ENCODE measurements around the gene WNT9B.

The WNT9B gene

GRCh38 chr17:46882666-46883065, 31.3 kb downstream of the WNT9B start:
- H3K4me1 Mint-ChIP-seq, result no peaks in the 10 kb centered on the region

GRCh38 chr17:46883871-46884520, 32.6 kb downstream of the WNT9B start:
- Mint-ChIP-seq H3K9me3 (no peaks in the 10 kb centered on the region), H3K4me3 (no peak overlapping the region), H3K27me3 (peaks cover 39% of the 10 kb centered on the region), H3K36me3 (ENCODE audit: insufficient read depth) (no peaks in the 10 kb centered on the region), H3K4me1 (no peaks in the 10 kb centered on the region), H3K27ac (ENCODE audit: low read depth) (no peak overlapping the region)
- no peak for ATAC-seq (replicated peaks; ENCODE audit: extremely low read depth, poor library complexity, severe bottlenecking)
- DNase-seq (ENCODE audit: low spot score in 2 of 2), result no peak

More at GRCh38 chr17:46882666-46883065, 31.3 kb downstream of the WNT9B start:
- H3K4me3 Mint-ChIP-seq, result no peak overlapping the region
- no peak for ATAC-seq (replicated peaks; ENCODE audit: extremely low read depth, poor library complexity, severe bottlenecking)
- H3K27ac Mint-ChIP-seq (ENCODE audit: low read depth), result no peak overlapping the region
- no peak for DNase-seq (ENCODE audit: low spot score in 2 of 2)
- H3K9me3 Mint-ChIP-seq, result no peaks in the 10 kb centered on the region
- H3K27me3 Mint-ChIP-seq, result peaks cover 31% of the 10 kb centered on the region
- no peaks in the 10 kb centered on the region for H3K36me3 Mint-ChIP-seq (ENCODE audit: insufficient read depth)

GRCh38 chr17:46884552-46884951, 33.2 kb downstream of the WNT9B start:
- H3K9me3 Mint-ChIP-seq, result no peaks in the 10 kb centered on the region
- no peak overlapping the region for H3K27ac Mint-ChIP-seq (ENCODE audit: low read depth)
- peaks cover 40% of the 10 kb centered on the region for H3K27me3 Mint-ChIP-seq
- no peaks in the 10 kb centered on the region for H3K4me1 Mint-ChIP-seq
- ATAC-seq (replicated peaks; ENCODE audit: extremely low read depth, poor library complexity, severe bottlenecking) (no peak), DNase-seq (ENCODE audit: low spot score in 2 of 2) (no peak)
- H3K4me3 Mint-ChIP-seq, result no peak overlapping the region
- H3K36me3 Mint-ChIP-seq (ENCODE audit: insufficient read depth), result no peaks in the 10 kb centered on the region

GRCh38 chr17:46885415-46886309, 34.3 kb downstream of the WNT9B start:
- no peaks in the 10 kb centered on the region for H3K4me1 Mint-ChIP-seq
- no peak overlapping the region for H3K4me3 Mint-ChIP-seq
- ATAC-seq (replicated peaks; ENCODE audit: extremely low read depth, poor library complexity, severe bottlenecking) (no peak), DNase-seq (ENCODE audit: low spot score in 2 of 2) (no peak)
- no peaks in the 10 kb centered on the region for H3K9me3 Mint-ChIP-seq
- peaks cover 51% of the 10 kb centered on the region for H3K27me3 Mint-ChIP-seq
- no peak overlapping the region for H3K27ac Mint-ChIP-seq (ENCODE audit: low read depth)
- no peaks in the 10 kb centered on the region for H3K36me3 Mint-ChIP-seq (ENCODE audit: insufficient read depth)

- H3K36me3 Mint-ChIP-seq (ENCODE audit: insufficient read depth), result peaks cover 1% of the 10 kb centered on the region
- no peaks in the 10 kb centered on the region for H3K9me3 Mint-ChIP-seq
- ATAC-seq (replicated peaks; ENCODE audit: extremely low read depth, poor library complexity, severe bottlenecking) (no peak), DNase-seq (ENCODE audit: low spot score in 2 of 2) (no peak)
- peaks cover 57% of the 10 kb centered on the region for H3K27me3 Mint-ChIP-seq
- H3K4me1 Mint-ChIP-seq, result no peaks in the 10 kb centered on the region
- no peak overlapping the region for H3K27ac Mint-ChIP-seq (ENCODE audit: low read depth)
- H3K4me3 Mint-ChIP-seq, result no peak overlapping the region
Observed at GRCh38 chr17:46886310-46886663, 34.9 kb downstream of the WNT9B start.

- DNase-seq (ENCODE audit: low spot score in 2 of 2) (no peak), ATAC-seq (replicated peaks; ENCODE audit: extremely low read depth, poor library complexity, severe bottlenecking) (no peak)
- H3K36me3 Mint-ChIP-seq (ENCODE audit: insufficient read depth), result peaks cover 1% of the 10 kb centered on the region
- no peak overlapping the region for H3K4me3 Mint-ChIP-seq
- H3K9me3 Mint-ChIP-seq, result no peaks in the 10 kb centered on the region
- no peaks in the 10 kb centered on the region for H3K4me1 Mint-ChIP-seq
- H3K27me3 Mint-ChIP-seq, result peaks cover 66% of the 10 kb centered on the region
- no peak overlapping the region for H3K27ac Mint-ChIP-seq (ENCODE audit: low read depth)
Observed at GRCh38 chr17:46887717-46888116, 36.3 kb downstream of the WNT9B start.

GRCh38 chr17:46888727-46889126, 37.3 kb downstream of the WNT9B start:
- H3K4me1 Mint-ChIP-seq, result no peaks in the 10 kb centered on the region
- peaks cover 1% of the 10 kb centered on the region for H3K36me3 Mint-ChIP-seq (ENCODE audit: insufficient read depth)
- DNase-seq (ENCODE audit: low spot score in 2 of 2) (no peak), ATAC-seq (replicated peaks; ENCODE audit: extremely low read depth, poor library complexity, severe bottlenecking) (no peak)
- H3K27ac Mint-ChIP-seq (ENCODE audit: low read depth), result no peak overlapping the region
- H3K4me3 Mint-ChIP-seq, result no peak overlapping the region
- peaks cover 76% of the 10 kb centered on the region for H3K27me3 Mint-ChIP-seq
- no peaks in the 10 kb centered on the region for H3K9me3 Mint-ChIP-seq

- ATAC-seq (replicated peaks; ENCODE audit: extremely low read depth, poor library complexity, severe bottlenecking), result no peak
- H3K27me3 Mint-ChIP-seq, result peaks cover 73% of the 10 kb centered on the region
- peaks cover 1% of the 10 kb centered on the region for H3K36me3 Mint-ChIP-seq (ENCODE audit: insufficient read depth)
- no peak for DNase-seq (ENCODE audit: low spot score in 2 of 2)
- H3K9me3 Mint-ChIP-seq, result no peaks in the 10 kb centered on the region
- no peaks in the 10 kb centered on the region for H3K4me1 Mint-ChIP-seq
- no peak overlapping the region for H3K27ac Mint-ChIP-seq (ENCODE audit: low read depth)
- no peak overlapping the region for H3K4me3 Mint-ChIP-seq
Observed at GRCh38 chr17:46889519-46889918, 38.1 kb downstream of the WNT9B start.

GRCh38 chr17:46889992-46890564, 38.7 kb downstream of the WNT9B start:
- no peaks in the 10 kb centered on the region for H3K4me1 Mint-ChIP-seq
- peaks cover 1% of the 10 kb centered on the region for H3K36me3 Mint-ChIP-seq (ENCODE audit: insufficient read depth)
- H3K4me3 Mint-ChIP-seq, result no peak overlapping the region
- ATAC-seq (replicated peaks; ENCODE audit: extremely low read depth, poor library complexity, severe bottlenecking) (no peak), DNase-seq (ENCODE audit: low spot score in 2 of 2) (no peak)
- peaks cover 69% of the 10 kb centered on the region for H3K27me3 Mint-ChIP-seq
- H3K27ac Mint-ChIP-seq (ENCODE audit: low read depth), result no peak overlapping the region
- H3K9me3 Mint-ChIP-seq, result no peaks in the 10 kb centered on the region

GRCh38 chr17:46890638-46891037, 39.3 kb downstream of the WNT9B start:
- DNase-seq (ENCODE audit: low spot score in 2 of 2) (no peak), ATAC-seq (replicated peaks; ENCODE audit: extremely low read depth, poor library complexity, severe bottlenecking) (no peak)
- Mint-ChIP-seq H3K4me1 (no peaks in the 10 kb centered on the region), H3K27ac (ENCODE audit: low read depth) (no peak overlapping the region), H3K4me3 (no peak overlapping the region), H3K9me3 (no peaks in the 10 kb centered on the region), H3K36me3 (ENCODE audit: insufficient read depth) (peaks cover 1% of the 10 kb centered on the region), H3K27me3 (peaks cover 69% of the 10 kb centered on the region)

- H3K27ac Mint-ChIP-seq (ENCODE audit: low read depth), result no peak overlapping the region
- H3K9me3 Mint-ChIP-seq, result no peaks in the 10 kb centered on the region
- H3K36me3 Mint-ChIP-seq (ENCODE audit: insufficient read depth), result peaks cover 1% of the 10 kb centered on the region
- no peaks in the 10 kb centered on the region for H3K4me1 Mint-ChIP-seq
- H3K27me3 Mint-ChIP-seq, result peaks cover 72% of the 10 kb centered on the region
- DNase-seq (ENCODE audit: low spot score in 2 of 2) (no peak), ATAC-seq (replicated peaks; ENCODE audit: extremely low read depth, poor library complexity, severe bottlenecking) (no peak)
- no peak overlapping the region for H3K4me3 Mint-ChIP-seq
Observed at GRCh38 chr17:46892192-46892703, 40.9 kb downstream of the WNT9B start.

GRCh38 chr17:46894024-46894423, 42.6 kb downstream of the WNT9B start:
- H3K9me3 Mint-ChIP-seq, result no peaks in the 10 kb centered on the region

More at GRCh38 chr17:46894024-46894423, 42.6 kb downstream of the WNT9B start:
- no peak overlapping the region for H3K4me3 Mint-ChIP-seq
- DNase-seq (ENCODE audit: low spot score in 2 of 2) (no peak), ATAC-seq (replicated peaks; ENCODE audit: extremely low read depth, poor library complexity, severe bottlenecking) (no peak)
- no peak overlapping the region for H3K27ac Mint-ChIP-seq (ENCODE audit: low read depth)
- peaks cover 73% of the 10 kb centered on the region for H3K27me3 Mint-ChIP-seq
- H3K4me1 Mint-ChIP-seq, result no peaks in the 10 kb centered on the region
- H3K36me3 Mint-ChIP-seq (ENCODE audit: insufficient read depth), result peaks cover 1% of the 10 kb centered on the region

Data from central memory CD8-positive, alpha-beta T cell (primary cell).